Stimulated activated CD4-positive, alpha-beta T cell treated with anti-CD3 and anti-CD28 coated beads, TNF-alpha, amount 100 ng/mL, for 1 hour (primary cell): Measurements from ENCODE around the gene ABHD11.

Source experiments
- DNase-seq, 3 donors: peaks; one replicate each; pipeline ENCODE4 v3.0.0-alpha.2; 2020; ENCODE audit warnings: low read depth in 3 of 3, low spot score in 1 of 3

Gene ABHD11

DNA sequence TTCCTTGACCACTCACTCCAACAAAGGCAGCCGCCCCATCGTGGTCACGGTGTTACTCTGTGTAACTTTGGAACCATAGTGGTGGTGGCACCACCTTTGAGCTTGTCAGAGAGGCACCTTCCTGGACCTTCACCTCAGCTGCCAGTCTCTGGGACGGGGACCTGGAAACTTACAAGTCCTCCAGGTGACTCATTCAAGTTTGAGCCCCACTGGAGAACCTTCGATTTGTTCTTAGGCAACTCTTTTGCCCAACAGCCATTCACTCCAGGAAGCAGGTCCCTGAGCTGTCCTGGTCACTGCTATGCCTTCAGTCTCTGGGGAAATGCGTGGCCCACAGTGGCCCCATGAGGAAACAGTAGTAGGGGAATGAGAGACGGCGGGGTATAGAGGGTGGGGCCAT is 36.4 kb downstream of the ABHD11 start:
- DNase-seq: no peak

DNA sequence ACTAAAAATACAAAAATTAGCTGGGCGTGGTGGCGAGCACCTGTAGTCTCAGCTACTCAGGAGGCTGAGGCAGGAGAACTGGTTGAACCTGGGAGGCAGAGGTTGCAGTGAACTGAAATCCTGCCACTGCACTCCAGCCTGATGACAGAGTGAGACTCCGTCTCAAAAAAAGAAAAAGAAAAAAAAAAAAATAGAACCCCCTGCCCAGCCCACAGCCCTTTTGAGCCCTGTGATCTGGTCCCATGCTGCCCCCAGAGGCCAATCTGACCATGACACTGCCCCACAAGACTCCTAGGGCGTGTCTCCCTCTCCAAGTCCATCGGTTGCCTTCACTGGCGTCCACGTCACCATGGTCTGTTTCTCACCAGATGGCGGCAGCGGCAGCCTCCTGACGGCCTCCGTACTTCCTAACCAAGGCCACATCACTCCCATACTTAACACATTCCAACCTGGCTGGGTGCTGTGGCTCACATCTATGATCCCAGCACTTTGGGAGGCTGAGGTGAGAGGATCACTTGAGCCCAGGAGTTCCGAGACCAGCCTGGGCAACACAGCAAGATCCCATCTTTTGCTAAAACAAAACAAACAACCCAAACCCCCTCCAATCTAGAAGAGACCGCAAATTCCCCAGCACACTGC is 37.1 kb downstream of the ABHD11 start:
- DNase-seq: no peak

DNA sequence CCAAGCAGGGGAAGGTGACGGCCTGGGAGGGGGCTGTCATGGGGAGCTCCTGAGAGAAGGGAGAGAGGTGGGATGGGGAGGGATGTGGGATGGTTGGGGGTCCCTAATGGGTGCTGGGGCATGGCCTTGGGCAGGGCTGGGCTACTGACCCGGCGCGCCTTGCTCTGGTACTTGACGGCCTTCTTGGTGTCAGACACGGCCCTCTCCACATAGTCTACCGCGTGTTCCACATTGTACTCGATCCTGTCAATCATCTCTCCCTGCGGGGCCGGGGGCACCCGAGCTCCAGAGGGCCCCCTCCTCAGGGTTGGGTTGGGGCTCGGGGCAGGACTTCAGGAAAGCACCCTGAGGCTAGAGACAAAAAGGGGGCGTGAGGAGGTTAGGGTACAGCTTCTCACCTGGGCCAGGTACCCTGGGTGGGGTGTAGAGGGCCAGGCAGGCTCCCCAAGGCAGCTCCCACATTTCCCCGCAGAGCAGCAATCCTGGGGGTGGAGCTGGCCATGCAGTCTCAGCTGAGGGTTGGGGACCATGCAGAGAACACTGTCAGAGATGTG is 37.9 kb downstream of the ABHD11 start:
- DNase-seq: no peak

DNA sequence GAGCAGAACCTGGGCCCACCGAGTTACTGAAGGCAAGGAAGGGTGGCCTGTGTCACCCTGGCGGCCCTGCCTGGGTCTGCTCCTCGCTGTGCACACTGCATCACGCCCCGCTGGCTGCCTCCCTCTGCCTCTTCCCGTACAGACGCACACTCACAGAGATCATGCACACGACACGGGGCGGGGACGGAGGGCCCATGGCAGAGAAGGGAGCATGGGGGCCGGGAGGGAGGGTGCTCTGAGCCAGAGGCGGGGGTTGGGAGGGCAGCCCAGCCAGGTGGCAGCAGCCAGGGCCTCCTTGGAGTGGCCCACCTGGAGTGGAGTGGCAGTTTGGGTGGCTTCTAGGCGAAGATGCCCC is 38.6 kb downstream of the ABHD11 start:
- no peak for DNase-seq

DNA sequence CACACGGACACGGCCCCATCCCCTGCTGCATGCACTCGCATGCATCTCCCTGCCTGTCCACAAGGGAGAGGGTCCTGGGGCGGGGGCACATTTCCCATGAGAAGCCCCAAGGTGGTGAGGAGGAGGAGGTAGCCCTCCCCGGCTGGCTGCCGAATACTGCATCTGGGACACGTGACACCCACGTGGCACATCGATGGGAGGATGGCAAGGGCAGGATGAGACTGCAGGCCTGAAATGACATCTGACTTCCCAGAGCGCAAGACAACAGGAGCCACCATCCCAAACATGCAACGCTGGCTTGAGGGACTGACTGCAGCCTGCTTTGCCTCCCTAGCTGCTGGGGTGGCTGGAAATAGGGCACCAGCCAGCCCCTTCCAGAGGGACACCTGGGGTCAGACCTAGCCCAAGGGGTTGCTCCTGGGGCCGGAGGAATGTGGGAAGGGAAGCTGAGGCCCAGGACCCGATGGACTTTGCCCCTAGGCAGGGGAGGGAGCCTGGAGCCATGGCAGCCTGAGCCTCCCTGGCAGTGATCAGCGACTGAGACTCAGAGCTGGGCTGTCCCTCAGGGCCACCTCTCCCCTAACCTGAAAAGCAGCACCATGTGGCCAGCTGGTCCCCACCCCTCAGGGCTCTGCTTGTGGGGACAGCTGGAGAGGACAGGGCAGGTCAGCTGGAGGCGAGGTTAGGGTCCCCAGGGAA is 39.1 kb downstream of the ABHD11 start:
- DNase-seq: no peak

GRCh38 chr7:73698410-73698809 is 40.2 kb downstream of the ABHD11 start:
- DNase-seq: no peak

- DNase-seq: no peak
These were observed 42.2 kb downstream of the ABHD11 start for GRCh38 chr7:73696372-73696771.

- DNase-seq: no peak
These were observed 48.0 kb downstream of the ABHD11 start for GRCh38 chr7:73690646-73691045.

DNA sequence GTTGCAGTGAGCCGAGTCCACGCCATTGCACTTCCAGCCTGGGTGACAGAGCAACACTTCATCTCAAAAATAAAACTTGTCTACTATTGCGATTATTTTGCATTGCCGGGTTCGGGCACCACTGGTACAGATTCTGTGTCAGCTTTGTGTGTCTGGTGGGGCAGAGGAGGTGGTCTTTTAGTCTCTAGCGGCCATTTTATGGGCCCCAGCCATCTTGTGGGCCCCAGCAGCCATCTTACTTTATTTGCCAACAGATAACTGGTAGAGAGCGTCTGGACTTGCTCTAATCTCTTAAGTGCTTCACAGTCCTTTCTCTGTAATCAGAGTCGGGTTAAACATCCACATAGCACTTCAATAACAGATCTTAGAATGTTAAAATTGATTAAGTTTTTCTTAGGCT is 50.3 kb downstream of the ABHD11 start:
- no peak for DNase-seq
